Immature natural killer cell (primary cell): ENCODE data around the gene NCR3LG1. TPM values are rescaled to one million over a fixed set of nuclear protein-coding genes. Genes with fewer than 3 reads are reported as not detected.

ENCODE experiments used
- DNase-seq, 3 donors: peaks; one replicate each; pipeline ENCODE4 v3.0.0; 2022; ENCODE audit warnings: mixed read lengths in 1 of 3
- H3K27ac Mint-ChIP-seq, 6 donors: one replicate each; pipeline ENCODE4 v1.8.0; 2020; ENCODE audit warnings: mixed read lengths in 6 of 6, mild to moderate bottlenecking in 5 of 6, inconsistent platforms in 4 of 6, moderate library complexity in 3 of 6
- H3K27me3 Mint-ChIP-seq, 3 donors: one replicate each; pipeline ENCODE4 v1.8.0; 2020 to 2021; ENCODE audit warnings: low read depth in 3 of 3, mild to moderate bottlenecking in 3 of 3, mixed read lengths in 3 of 3, moderate library complexity in 3 of 3, inconsistent platforms in 1 of 3
- H3K36me3 Mint-ChIP-seq, 3 donors: one replicate each; pipeline ENCODE4 v1.8.0; 2020; ENCODE audit warnings: mixed read lengths in 3 of 3, inconsistent platforms in 2 of 3, mild to moderate bottlenecking in 2 of 3
- H3K4me1 Mint-ChIP-seq, 2 donors: one replicate each; pipeline ENCODE4 v1.8.0; 2020; ENCODE audit warnings: inconsistent platforms in 2 of 2, mild to moderate bottlenecking in 2 of 2, mixed read lengths in 2 of 2, moderate library complexity in 1 of 2
- H3K4me3 Mint-ChIP-seq, 5 donors: one replicate each; pipeline ENCODE4 v1.8.0; 2020; ENCODE audit warnings: mild to moderate bottlenecking in 5 of 5, mixed read lengths in 5 of 5, inconsistent platforms in 3 of 5, moderate library complexity in 3 of 5
- H3K9me3 Mint-ChIP-seq, 6 donors: one replicate each; pipeline ENCODE4 v1.8.0; 2020; ENCODE audit warnings: mild to moderate bottlenecking in 6 of 6, mixed read lengths in 6 of 6, inconsistent platforms in 4 of 6, moderate library complexity in 3 of 6
- polyA plus RNA-seq, 3 donors: library from polyadenylated mRNA; unstranded; fragments of 300-500 nt; fragmentation: Illumina TruSeq; gene quantifications; one replicate each; pipeline ENCODE4 v1.2.3, GENCODE V29; 2021

The NCR3LG1 gene
- polyA plus RNA-seq, 3 donors from 2014 or later = 0.24 to 0.49 TPM; not detected in 1

GRCh38 chr11:17381156-17381555 is 29.6 kb downstream of the NCR3LG1 start:
- Mint-ChIP-seq H3K36me3 (peaks cover 0 to 3% (median 0%) of the 10 kb centered on the region in 3 donors), H3K4me1 (no peaks in the 10 kb centered on the region), H3K9me3 (peaks cover 0 to 2% (median 0%) of the 10 kb centered on the region in 6 donors)

GRCh38 chr11:17382046-17382728 is 30.6 kb downstream of the NCR3LG1 start:
- Mint-ChIP-seq H3K4me3 (no peak overlapping the region), H3K27me3 (peaks cover 0 to 2% (median 2%) of the 10 kb centered on the region in 3 donors), H3K36me3 (peaks cover 0 to 3% (median 0%) of the 10 kb centered on the region in 3 donors), H3K4me1 (peaks cover 0 to under 1% of the 10 kb centered on the region in 2 donors), H3K9me3 (peaks cover 0 to 2% (median 0%) of the 10 kb centered on the region in 6 donors), H3K27ac (no peak overlapping the region)
- DNase-seq = no peak

More at GRCh38 chr11:17381156-17381555, 29.6 kb downstream of the NCR3LG1 start:
- Mint-ChIP-seq H3K27ac (peak overlapping the region in 1 of 6 donors; percentile 25), H3K4me3 (no peak overlapping the region), H3K27me3 (peaks cover 0 to 3% (median 2%) of the 10 kb centered on the region in 3 donors)
- no peak for DNase-seq

GRCh38 chr11:17383461-17383860 is 31.9 kb downstream of the NCR3LG1 start:
- Mint-ChIP-seq H3K27me3 (peaks cover 0 to 3% (median 2%) of the 10 kb centered on the region in 3 donors), H3K4me3 (no peak overlapping the region), H3K27ac (no peak overlapping the region), H3K4me1 (peaks cover 2 to 5% of the 10 kb centered on the region in 2 donors), H3K9me3 (peaks cover 0 to under 1% (median 0%) of the 10 kb centered on the region in 6 donors), H3K36me3 (peaks cover 0 to 1% (median 0%) of the 10 kb centered on the region in 3 donors)
- DNase-seq = no peak

GRCh38 chr11:17384002-17384511 is 32.5 kb downstream of the NCR3LG1 start:
- Mint-ChIP-seq H3K9me3 (no peaks in the 10 kb centered on the region), H3K4me3 (no peak overlapping the region), H3K36me3 (no peaks in the 10 kb centered on the region), H3K4me1 (peaks cover 2 to 5% of the 10 kb centered on the region in 2 donors), H3K27ac (no peak overlapping the region), H3K27me3 (peaks cover 0 to 3% (median 2%) of the 10 kb centered on the region in 3 donors)
- peak; percentile 63 to 71 (median 69) for DNase-seq

- H3K9me3 Mint-ChIP-seq = no peaks in the 10 kb centered on the region
- H3K27me3 Mint-ChIP-seq = peaks cover 0 to 3% (median 2%) of the 10 kb centered on the region in 3 donors
- no peak for DNase-seq
- H3K4me1 Mint-ChIP-seq = peaks cover 5 to 9% of the 10 kb centered on the region in 2 donors
- H3K36me3 Mint-ChIP-seq = no peaks in the 10 kb centered on the region
- H3K27ac Mint-ChIP-seq = no peak overlapping the region
- peak overlapping the region in 1 of 5 donors; percentile 32 for H3K4me3 Mint-ChIP-seq
These were observed 33.9 kb downstream of the NCR3LG1 start for GRCh38 chr11:17385492-17385891.

- Mint-ChIP-seq H3K4me1 (peaks cover 5 to 9% of the 10 kb centered on the region in 2 donors), H3K4me3 (peak overlapping the region in 1 of 5 donors; percentile 32), H3K27me3 (peaks cover 0 to 3% (median 2%) of the 10 kb centered on the region in 3 donors), H3K9me3 (no peaks in the 10 kb centered on the region), H3K27ac (no peak overlapping the region), H3K36me3 (no peaks in the 10 kb centered on the region)
- no peak for DNase-seq
These were observed 34.3 kb downstream of the NCR3LG1 start for GRCh38 chr11:17385926-17386325.

GRCh38 chr11:17386331-17387084 is 34.9 kb downstream of the NCR3LG1 start:
- peak in 1 of 3 donors; percentile 15 for DNase-seq
- no peaks in the 10 kb centered on the region for H3K36me3 Mint-ChIP-seq
- no peak overlapping the region for H3K4me3 Mint-ChIP-seq
- H3K27me3 Mint-ChIP-seq = peaks cover 0 to 1% (median 0%) of the 10 kb centered on the region in 3 donors
- peaks cover 5 to 9% of the 10 kb centered on the region in 2 donors for H3K4me1 Mint-ChIP-seq
- H3K9me3 Mint-ChIP-seq = no peaks in the 10 kb centered on the region
- H3K27ac Mint-ChIP-seq = no peak overlapping the region

GRCh38 chr11:17387254-17387653 is 35.7 kb downstream of the NCR3LG1 start:
- Mint-ChIP-seq H3K4me3 (peak overlapping the region; percentile 23 to 80 (median 69)), H3K27me3 (peaks cover 0 to 1% (median 0%) of the 10 kb centered on the region in 3 donors), H3K9me3 (no peaks in the 10 kb centered on the region), H3K36me3 (no peaks in the 10 kb centered on the region), H3K4me1 (peaks cover 5 to 9% of the 10 kb centered on the region in 2 donors), H3K27ac (peak overlapping the region in 2 of 6 donors; percentile 45 to 69)
- no peak for DNase-seq

- Mint-ChIP-seq H3K9me3 (no peaks in the 10 kb centered on the region), H3K4me1 (peaks cover 5 to 9% of the 10 kb centered on the region in 2 donors), H3K27ac (peak overlapping the region in 4 of 6 donors; percentile 31 to 69 (median 42)), H3K4me3 (peak overlapping the region; percentile 69 to 80 (median 76)), H3K36me3 (no peaks in the 10 kb centered on the region), H3K27me3 (peaks cover 0 to 1% (median 0%) of the 10 kb centered on the region in 3 donors)
- no peak for DNase-seq
These were observed 36.2 kb downstream of the NCR3LG1 start for GRCh38 chr11:17387811-17388210.

GRCh38 chr11:17388609-17389210 is 37.1 kb downstream of the NCR3LG1 start, which contains the start of gene KCNJ11:
TSS of gene KCNJ11 (minus strand) at chr11:17388659. CDS start at chr11:17388091, 568 bp downstream.
- Mint-ChIP-seq H3K36me3 (no peaks in the 10 kb centered on the region), H3K4me3 (peak within 1 kb of the TSS; percentile 74 to 86 (median 83)), H3K27ac (peak within 1 kb of the TSS in 4 of 6 donors; percentile 31 to 69 (median 42)), H3K9me3 (no peaks in the 10 kb centered on the region), H3K4me1 (peaks cover 5 to 9% of the 10 kb centered on the region in 2 donors), H3K27me3 (peaks cover 0 to 1% (median 0%) of the 10 kb centered on the region in 3 donors)
- no peak for DNase-seq

GRCh38 chr11:17389211-17389956 is 37.8 kb downstream of the NCR3LG1 start:
- Mint-ChIP-seq H3K9me3 (no peaks in the 10 kb centered on the region), H3K36me3 (no peaks in the 10 kb centered on the region), H3K4me1 (peaks cover 5 to 9% of the 10 kb centered on the region in 2 donors), H3K27me3 (peaks cover 0 to 3% (median 0%) of the 10 kb centered on the region in 3 donors), H3K27ac (no peak overlapping the region), H3K4me3 (peak overlapping the region; percentile 71 to 86 (median 83))
- DNase-seq = peak; percentile 69 to 79 (median 76)

- Mint-ChIP-seq H3K4me3 (peak overlapping the region; percentile 71 to 86 (median 83)), H3K9me3 (no peaks in the 10 kb centered on the region), H3K27me3 (peaks cover 0 to 3% (median 0%) of the 10 kb centered on the region in 3 donors), H3K4me1 (peaks cover 5 to 9% of the 10 kb centered on the region in 2 donors), H3K36me3 (no peaks in the 10 kb centered on the region), H3K27ac (peak overlapping the region in 2 of 6 donors; percentile 21 to 24)
- DNase-seq = peak in 1 of 3 donors; percentile 7
These were observed 38.5 kb downstream of the NCR3LG1 start for GRCh38 chr11:17389957-17390649.
